Peyer's patch (tissue), 4 donors: Measurements from ENCODE around the gene HRH1. TPM values are rescaled to one million over a fixed set of nuclear protein-coding genes. Genes with fewer than 3 reads are reported as not detected.
A peak's percentile ranks its signal among the peaks of the same experiment; 100 is the strongest.

Source experiments
- DNase-seq, 3 donors: peaks; one replicate each; pipeline ENCODE4 v3.0.0-alpha.2; 2017 to 2019
- H3K27ac ChIP-seq, 4 donors: fragments of 200-600 bp; sonication (generic); one replicate each; pipeline ENCODE4 v1.5.1; 2016 to 2019
- H3K27me3 ChIP-seq, 2 donors: fragments of 200-600 bp; sonication (generic); one replicate each; pipeline ENCODE4 v1.5.1; 2019
- H3K36me3 ChIP-seq, 3 donors: fragments of 200-600 bp; sonication (generic); one replicate each; pipeline ENCODE4 v1.5.1; 2016 to 2019
- H3K4me1 ChIP-seq, 4 donors: fragments of 200-600 bp; sonication (generic); one replicate each; pipeline ENCODE4 v1.5.1; 2016 to 2019
- H3K4me3 ChIP-seq, 4 donors: fragments of 200-600 bp; sonication (generic); 1 replicate in 3 of 4; 2 replicates in 1 of 4; pipeline ENCODE4 v1.5.1; 2016 to 2019; ENCODE audit warnings: mild to moderate bottlenecking in 1 of 4
- H3K9me3 ChIP-seq, 4 donors: fragments of 200-600 bp; sonication (generic); one replicate each; pipeline ENCODE4 v1.5.1; 2016 to 2019; ENCODE audit warnings: mild to moderate bottlenecking in 1 of 4
- POLR2A ChIP-seq, 2 donors: fragments of 450-650 bp; IDR thresholded peaks; one replicate each; pipeline ENCODE4 v1.5.1; 2017; ENCODE audit warnings: antibody characterized with exemption in 2 of 2, mild to moderate bottlenecking in 2 of 2, moderate library complexity in 2 of 2
- total RNA-seq, 4 donors: library from RNA; depleted of rRNA; stranded (reverse); fragments of >200 nt; gene quantifications; one replicate each; pipeline ENCODE4 v1.1.0, GENCODE V29; 2016
- TF ChIP-seq, protein P1 (sequence below), 6 experiments: fragments of 450-650 bp in 4 of 6; fragments of 200-600 bp in 2 of 6; sonication (generic) in 1 of 6; IDR thresholded peaks; one replicate each; pipeline ENCODE4 v1.5.1; 2017 to 2019; ENCODE audit warnings: antibody characterized with exemption in 6 of 6, mild to moderate bottlenecking in 3 of 6, moderate library complexity in 1 of 6

Gene HRH1
- total RNA-seq, 4 donors from 2014 or later: 1.7 to 13.7 (median 7.3) TPM

DNA sequence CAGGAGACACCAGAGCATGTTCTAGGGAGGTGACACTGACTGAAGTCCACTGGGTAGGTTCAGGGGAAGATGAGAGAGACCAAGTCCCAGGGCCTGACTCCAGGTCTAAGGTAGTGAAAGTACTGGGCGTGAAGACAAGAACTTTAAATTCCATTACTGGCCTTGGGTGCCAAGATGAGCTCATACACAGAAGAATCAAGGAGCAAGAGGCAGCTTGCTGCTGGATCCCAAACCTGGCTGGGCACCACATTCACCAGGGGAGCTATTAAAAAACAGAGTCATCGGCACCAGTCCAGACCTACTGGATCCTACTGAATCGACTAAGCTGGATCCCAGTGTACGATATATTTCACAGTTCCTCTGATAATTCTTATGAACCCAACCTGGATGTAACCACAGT lies 75.8 kb downstream of the HRH1 start:
- no peak for DNase-seq
- no peak for TF ChIP-seq POLR2A (IDR thresholded peaks at IDR 0.05)
- TF ChIP-seq, protein P1, sequence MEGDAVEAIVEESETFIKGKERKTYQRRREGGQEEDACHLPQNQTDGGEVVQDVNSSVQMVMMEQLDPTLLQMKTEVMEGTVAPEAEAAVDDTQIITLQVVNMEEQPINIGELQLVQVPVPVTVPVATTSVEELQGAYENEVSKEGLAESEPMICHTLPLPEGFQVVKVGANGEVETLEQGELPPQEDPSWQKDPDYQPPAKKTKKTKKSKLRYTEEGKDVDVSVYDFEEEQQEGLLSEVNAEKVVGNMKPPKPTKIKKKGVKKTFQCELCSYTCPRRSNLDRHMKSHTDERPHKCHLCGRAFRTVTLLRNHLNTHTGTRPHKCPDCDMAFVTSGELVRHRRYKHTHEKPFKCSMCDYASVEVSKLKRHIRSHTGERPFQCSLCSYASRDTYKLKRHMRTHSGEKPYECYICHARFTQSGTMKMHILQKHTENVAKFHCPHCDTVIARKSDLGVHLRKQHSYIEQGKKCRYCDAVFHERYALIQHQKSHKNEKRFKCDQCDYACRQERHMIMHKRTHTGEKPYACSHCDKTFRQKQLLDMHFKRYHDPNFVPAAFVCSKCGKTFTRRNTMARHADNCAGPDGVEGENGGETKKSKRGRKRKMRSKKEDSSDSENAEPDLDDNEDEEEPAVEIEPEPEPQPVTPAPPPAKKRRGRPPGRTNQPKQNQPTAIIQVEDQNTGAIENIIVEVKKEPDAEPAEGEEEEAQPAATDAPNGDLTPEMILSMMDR (IDR thresholded peaks at IDR 0.05): no peak
- Histone ChIP-seq H3K4me1 (no peaks in the 10 kb centered on the region), H3K9me3 (no peaks in the 10 kb centered on the region), H3K36me3 (no peaks in the 10 kb centered on the region), H3K27me3 (no peaks in the 10 kb centered on the region), H3K27ac (no peak overlapping the region), H3K4me3 (no peak overlapping the region)

DNA sequence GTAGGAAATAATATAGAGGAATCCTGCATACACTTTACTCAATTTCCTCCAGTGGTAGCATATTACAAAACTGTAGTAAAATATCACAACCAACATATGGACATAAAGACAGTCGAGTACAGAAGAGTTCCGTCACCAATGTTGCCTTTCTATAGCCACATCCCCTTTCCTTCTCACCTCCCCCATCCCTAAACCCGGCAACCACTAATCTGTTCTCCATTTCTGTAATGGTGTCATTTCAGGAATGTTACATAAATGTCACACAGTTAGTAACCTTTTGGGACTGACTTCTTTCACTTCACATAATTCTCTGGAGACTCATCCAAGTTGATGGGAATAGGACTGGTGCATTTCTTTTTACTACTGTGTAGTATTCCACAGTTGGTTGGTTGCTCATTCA lies 76.5 kb downstream of the HRH1 start:
- H3K36me3 ChIP-seq: no peaks in the 10 kb centered on the region
- no peak overlapping the region for H3K4me3 ChIP-seq
- H3K9me3 ChIP-seq: no peaks in the 10 kb centered on the region
- TF ChIP-seq, protein P1 (IDR thresholded peaks at IDR 0.05): no peak
- TF ChIP-seq POLR2A (IDR thresholded peaks at IDR 0.05): no peak
- no peaks in the 10 kb centered on the region for H3K4me1 ChIP-seq
- H3K27ac ChIP-seq: no peak overlapping the region
- DNase-seq: no peak
- no peaks in the 10 kb centered on the region for H3K27me3 ChIP-seq

DNA sequence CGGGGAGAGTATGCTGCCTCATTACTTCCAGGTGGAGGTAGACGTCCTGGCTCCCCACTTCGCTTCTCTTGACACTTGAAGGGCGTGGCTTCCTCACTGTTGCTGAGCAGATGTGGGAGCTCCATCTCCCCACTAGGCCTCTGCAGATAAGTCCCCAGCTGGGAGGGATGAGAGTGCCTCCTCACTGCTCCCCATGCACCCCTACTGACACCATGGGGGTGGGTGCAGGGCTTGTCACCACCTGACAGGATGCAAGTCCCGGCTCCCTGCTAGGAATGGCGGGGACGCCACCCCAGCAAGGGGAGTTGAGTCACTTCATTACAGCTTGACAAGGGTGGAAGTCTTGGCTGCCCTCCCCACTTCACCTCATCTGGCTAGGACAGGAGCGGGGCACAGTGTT lies 81.1 kb downstream of the HRH1 start:
- no peaks in the 10 kb centered on the region for H3K27me3 ChIP-seq
- no peak overlapping the region for H3K27ac ChIP-seq
- no peak for TF ChIP-seq POLR2A (IDR thresholded peaks at IDR 0.05)
- TF ChIP-seq, protein P1 (IDR thresholded peaks at IDR 0.05): no peak
- no peaks in the 10 kb centered on the region for H3K9me3 ChIP-seq
- no peaks in the 10 kb centered on the region for H3K4me1 ChIP-seq
- DNase-seq: no peak
- H3K36me3 ChIP-seq: no peaks in the 10 kb centered on the region
- H3K4me3 ChIP-seq: no peak overlapping the region

DNA sequence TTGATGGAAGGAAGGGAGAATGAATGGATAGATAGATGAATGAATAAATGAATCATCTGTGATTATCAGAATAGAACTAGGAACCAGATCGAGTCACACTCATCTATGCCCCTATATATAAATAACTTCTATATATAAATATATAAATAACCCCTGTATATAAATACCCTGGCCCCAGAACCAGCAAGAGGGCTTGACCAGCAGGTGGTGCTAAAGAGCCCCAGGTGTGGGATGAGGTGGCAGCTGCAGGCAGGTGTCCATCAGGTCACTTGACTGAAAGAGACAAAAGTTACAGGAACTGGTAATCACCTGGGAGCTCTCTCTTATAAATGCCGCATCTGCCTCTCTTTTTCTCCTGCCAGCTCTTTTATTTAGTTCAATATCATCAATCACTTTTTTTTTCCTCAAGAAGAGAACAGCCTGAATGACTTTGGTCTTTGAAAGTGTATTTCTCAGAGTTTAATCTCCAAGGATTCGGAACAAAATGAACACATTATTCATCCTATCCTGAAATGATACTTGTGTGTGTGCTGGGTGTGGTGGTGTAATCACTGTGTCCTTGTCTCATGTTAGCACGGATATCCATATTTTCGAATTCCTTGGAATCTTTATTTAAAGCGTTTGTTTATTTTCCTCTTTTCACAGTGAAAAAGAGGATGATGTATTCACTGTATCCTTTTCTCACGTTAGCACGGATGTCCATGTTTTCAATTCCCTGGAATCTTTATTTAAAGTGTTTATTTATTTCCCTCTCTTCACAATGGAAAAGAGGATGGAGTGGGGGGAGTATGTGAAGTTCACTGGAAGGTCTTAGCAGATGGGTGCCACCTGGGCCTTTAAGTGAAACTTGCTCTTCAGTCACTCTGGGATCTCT lies 82.5 kb downstream of the HRH1 start:
- no peaks in the 10 kb centered on the region for H3K4me1 ChIP-seq
- no peaks in the 10 kb centered on the region for H3K36me3 ChIP-seq
- H3K27me3 ChIP-seq: no peaks in the 10 kb centered on the region
- no peak overlapping the region for H3K4me3 ChIP-seq
- TF ChIP-seq, protein P1 (IDR thresholded peaks at IDR 0.05): peak; percentile 47 to 92 (median 66)
- no peak for TF ChIP-seq POLR2A (IDR thresholded peaks at IDR 0.05)
- no peak overlapping the region for H3K27ac ChIP-seq
- H3K9me3 ChIP-seq: no peaks in the 10 kb centered on the region
- DNase-seq: peak; percentile 77 to 92 (median 83)

DNA sequence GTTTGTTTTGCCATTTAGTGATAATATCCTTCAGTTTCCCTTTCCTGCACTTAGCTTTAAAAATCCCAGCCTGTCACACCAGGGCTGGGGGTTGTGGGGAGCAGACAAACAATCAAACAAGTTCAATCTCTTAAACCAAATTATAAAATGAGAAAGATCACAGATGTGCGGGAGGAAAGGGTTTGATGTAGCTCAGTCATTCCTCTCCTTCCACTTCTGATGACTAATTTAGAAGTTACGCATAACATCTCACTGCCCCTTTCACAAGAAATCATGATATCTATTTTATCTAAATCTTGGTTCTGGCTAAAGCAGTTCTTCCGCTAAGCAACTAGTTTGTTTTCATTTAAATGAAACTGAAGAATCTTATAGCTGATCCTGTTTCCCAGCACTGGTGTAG lies 83.8 kb downstream of the HRH1 start:
- Histone ChIP-seq H3K36me3 (no peaks in the 10 kb centered on the region), H3K4me1 (no peaks in the 10 kb centered on the region), H3K27ac (no peak overlapping the region), H3K9me3 (no peaks in the 10 kb centered on the region), H3K27me3 (no peaks in the 10 kb centered on the region), H3K4me3 (no peak overlapping the region)
- DNase-seq: no peak
- no peak for TF ChIP-seq POLR2A (IDR thresholded peaks at IDR 0.05)
- TF ChIP-seq, protein P1 (IDR thresholded peaks at IDR 0.05): no peak
